Daoy (cell line): ENCODE measurements around the gene AOPEP. TPM values are rescaled to one million over a fixed set of nuclear protein-coding genes. Genes with fewer than 3 reads are reported as not detected.

Source experiments
- DNase-seq: peaks from one replicate; pipeline ENCODE4 v3.0.0-alpha.2; 2015; ENCODE audit warnings: low read depth
- total RNA-seq: library from RNA; depleted of rRNA; stranded (reverse); fragments of >200 nt; shearing (Covaris generic); gene quantifications from 2 replicates; pipeline ENCODE4 v1.2.3, GENCODE V29; 2014

The AOPEP gene
- total RNA-seq, 1 experiment from 2014 or later, result 37.8 TPM

- DNase-seq, result no peak
Observed at GRCh38 chr9:95110921-95111525, 384.5 kb downstream of the AOPEP start.

- DNase-seq, result no peak
Observed at GRCh38 chr9:95111716-95112115, 385.2 kb downstream of the AOPEP start.

- DNase-seq, result no peak
Observed at GRCh38 chr9:95112436-95113280, 386.2 kb downstream of the AOPEP start.

GRCh38 chr9:95115104-95115503, 388.6 kb downstream of the AOPEP start:
- no peak for DNase-seq

DNA sequence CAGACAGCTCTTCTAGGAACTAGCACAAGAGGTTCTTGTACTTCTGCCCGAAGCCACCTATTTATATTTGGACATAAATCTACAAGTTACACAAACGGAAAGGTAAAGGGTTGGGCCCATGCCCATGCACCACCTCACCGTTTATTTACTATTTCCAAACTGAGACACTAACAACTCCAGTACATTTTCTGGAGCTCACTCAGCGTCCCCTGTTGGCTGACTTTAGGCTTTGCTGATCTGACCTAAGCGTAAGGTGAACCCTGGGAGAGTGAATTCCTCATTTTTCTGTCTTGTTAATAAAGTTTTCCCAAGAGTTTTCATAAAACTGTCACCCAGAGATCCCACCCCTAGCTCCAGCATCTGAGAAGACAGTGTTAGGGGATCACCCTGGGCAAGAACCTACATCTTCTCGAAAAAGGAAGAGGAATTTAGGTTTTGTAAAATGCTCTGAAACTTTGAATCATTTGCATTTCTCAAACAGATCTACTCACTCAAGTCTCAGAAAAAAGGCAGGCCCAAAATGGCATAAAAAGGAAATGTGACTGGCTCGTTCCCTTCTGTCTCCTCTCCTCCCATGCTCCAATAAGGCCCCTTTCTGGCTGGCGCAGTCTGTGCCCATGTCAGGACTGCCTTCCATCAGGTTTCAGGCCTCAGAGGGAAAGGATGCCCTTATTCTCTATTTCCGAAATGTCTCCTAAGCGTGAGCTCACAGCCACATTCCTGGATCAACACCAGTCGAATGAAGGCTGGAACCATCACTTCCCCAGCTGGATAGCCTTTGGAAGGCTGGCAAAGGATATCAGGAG, 389.7 kb downstream of the AOPEP start:
- DNase-seq, result peak; percentile 40

- no peak for DNase-seq
Observed at GRCh38 chr9:95116808-95117204, 390.3 kb downstream of the AOPEP start.

GRCh38 chr9:95118596-95118995, 392.1 kb downstream of the AOPEP start:
- DNase-seq, result no peak

- no peak for DNase-seq
Observed at GRCh38 chr9:95120781-95121370, 394.4 kb downstream of the AOPEP start.

DNA sequence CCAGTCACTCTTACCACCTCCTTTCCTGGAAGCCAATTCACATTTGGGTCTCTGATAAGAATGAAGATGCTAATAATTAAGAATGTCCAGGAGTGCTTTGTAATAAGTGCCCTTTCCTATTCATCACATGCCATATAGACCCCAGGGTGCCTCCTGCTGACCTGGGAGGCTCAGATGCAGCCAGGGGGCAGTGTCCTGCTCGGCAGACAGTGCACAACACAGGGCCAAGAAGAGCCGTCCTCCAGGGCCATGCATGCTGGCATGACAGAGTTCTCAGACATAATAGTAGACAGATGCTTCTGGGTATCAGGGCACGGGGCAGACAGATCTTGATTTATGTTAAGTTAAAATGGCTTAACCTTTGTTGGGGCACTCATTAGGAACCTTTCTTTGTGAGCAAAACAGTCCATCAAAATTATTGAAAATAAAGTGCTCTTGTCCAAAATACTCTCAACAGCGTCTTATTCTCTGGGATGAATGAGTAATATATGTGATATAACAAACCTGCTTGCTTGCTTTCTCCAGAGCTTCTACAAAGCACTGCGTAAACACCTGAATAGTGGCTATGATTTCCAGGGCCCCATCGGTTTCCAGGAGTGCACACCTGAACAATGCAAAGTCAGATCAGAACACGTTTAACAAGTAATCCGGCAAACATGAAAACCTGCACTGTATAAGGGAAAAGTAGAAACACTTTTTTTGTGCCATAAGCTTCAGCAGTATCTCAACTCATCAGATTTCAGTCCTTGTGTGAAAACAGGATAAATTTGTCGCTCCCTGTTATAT, 398.3 kb downstream of the AOPEP start:
- DNase-seq, result no peak

GRCh38 chr9:95125652-95126051, 399.2 kb downstream of the AOPEP start:
- DNase-seq, result no peak

DNA sequence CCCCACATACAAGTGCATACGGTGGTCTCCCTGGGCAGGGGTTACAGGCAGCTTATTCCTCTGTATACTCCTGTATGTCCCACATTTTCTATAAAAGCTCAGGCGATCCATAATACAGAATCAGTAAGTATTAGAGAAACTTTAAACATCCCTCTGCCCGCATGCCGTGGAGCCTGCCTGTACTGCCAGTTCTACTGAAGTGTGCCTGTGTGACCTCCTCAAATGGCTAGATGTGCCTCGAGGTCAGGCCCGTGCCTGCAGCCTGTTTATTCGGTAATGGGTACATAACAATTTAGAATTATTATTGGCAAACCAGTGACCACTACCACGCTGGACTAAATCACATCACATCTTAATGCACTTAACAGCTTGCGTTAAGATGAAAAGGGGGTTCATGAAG, 400.2 kb downstream of the AOPEP start:
- no peak for DNase-seq

GRCh38 chr9:95127249-95128176, 401.0 kb downstream of the AOPEP start:
- DNase-seq, result peak; percentile 89

DNA sequence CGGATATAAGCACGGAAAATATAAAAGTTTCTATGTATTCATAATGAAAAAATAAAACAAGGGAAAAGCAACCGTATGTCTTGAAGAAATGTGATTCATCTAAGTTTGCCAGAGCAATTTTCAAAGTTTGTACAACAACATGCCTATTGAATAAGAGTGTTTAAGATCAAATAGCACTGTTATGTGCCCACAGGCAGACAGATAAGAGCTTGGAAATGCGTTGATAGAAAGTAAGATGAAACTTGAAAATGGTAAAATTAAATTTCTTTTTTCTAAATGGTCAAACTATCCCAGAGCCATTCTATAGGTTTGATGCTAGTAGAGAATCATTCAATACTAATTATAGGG, 401.7 kb downstream of the AOPEP start:
- DNase-seq, result no peak

DNA sequence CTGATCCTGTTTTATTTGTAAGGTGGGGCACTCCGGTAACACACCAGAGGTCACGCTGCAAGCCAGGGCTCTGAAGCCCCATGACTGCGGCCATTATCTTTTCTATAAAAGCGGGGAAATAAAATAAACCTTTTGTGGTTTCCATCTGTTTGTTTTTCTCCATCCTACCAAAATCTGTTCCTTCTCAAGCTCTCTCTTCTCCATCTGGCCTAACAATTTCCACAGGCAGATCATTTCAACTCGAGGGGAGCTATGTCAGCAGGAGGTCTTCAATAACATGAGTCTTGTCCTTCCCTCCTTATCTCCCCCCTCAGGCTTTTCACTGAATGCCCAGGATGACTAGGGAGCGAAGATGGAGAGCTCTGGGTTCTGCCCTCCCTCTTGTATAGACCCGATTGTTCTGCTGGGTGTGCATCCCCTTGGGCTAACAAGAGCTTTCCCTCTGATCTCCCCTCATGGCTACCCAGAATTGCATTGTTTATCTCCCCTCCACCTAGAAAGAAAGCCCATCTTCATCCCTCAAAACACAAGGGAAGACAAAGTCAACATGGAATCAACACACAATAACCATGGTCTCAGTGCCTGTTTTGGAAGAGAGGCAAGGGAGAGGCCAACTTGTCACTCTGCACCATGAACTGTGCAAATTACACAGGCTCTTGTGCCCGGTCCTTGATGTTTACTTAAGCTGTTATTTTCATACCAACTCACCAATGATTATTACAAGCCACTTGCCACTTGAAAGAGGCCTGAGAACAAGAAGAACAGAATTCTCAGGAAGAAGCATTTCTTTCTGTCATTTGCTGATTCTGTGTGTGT, 403.2 kb downstream of the AOPEP start:
- no peak for DNase-seq

DNA sequence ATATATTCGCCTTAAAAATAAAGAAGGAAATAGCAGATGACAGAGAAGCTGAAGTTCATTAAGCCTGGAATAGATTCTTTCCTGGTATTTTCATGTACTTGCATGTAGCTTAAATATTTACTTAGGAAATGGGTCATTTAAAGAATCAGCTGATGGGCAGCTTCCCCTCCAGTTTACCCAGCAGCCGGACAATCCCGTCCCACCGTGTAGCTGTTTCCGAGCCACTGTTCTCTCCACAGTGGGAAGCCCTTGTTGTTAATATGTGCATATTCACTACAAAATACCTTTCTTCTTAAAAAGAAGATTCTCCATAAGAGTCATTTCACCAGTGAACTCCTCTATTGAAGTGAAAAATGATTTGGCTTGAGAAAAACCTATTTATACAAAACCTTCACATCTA, 404.0 kb downstream of the AOPEP start:
- DNase-seq, result no peak

DNA sequence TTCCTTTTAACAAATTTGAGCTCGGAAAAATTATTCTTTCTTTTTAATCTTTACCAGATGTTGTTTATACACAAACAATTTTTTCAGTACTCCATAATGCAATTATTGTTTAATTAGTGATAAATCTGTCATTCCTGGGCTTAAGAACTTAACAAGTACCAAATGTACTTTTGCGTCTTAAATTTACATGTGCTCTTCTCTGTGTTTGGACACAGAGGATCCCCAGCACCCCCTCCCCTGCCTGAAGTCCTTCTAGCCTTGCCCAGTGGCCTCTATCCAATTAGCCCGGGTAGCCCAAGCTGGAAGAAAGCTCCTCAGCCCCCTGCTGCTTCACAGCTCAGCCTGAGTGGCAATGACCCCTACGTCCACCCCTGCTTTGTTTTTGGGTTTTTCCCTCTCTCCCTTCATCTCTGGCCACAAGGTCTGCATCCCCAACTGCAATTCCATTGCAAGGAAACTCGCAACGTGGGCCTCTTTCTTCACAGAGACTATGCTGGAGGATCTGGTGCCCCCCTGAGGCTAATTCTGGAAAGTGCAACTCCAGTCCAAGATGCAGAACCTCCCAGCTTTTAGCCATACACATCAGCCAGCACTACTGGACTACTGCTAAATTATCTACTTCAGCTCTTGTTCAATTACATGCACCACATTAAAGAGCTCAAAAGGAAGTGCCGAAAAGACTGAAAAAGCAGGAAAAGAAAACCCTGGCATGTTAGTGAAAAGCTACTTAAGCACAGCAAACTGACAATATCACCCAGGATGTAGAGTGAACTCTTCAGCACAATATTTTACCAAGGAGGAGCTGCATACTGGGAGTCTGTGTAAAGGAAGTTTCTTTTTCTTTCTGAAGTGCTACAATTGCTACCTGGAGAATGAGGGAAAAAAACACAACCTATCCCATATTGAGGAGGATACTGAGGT, 404.8 kb downstream of the AOPEP start:
- DNase-seq, result peak; percentile 55

DNA sequence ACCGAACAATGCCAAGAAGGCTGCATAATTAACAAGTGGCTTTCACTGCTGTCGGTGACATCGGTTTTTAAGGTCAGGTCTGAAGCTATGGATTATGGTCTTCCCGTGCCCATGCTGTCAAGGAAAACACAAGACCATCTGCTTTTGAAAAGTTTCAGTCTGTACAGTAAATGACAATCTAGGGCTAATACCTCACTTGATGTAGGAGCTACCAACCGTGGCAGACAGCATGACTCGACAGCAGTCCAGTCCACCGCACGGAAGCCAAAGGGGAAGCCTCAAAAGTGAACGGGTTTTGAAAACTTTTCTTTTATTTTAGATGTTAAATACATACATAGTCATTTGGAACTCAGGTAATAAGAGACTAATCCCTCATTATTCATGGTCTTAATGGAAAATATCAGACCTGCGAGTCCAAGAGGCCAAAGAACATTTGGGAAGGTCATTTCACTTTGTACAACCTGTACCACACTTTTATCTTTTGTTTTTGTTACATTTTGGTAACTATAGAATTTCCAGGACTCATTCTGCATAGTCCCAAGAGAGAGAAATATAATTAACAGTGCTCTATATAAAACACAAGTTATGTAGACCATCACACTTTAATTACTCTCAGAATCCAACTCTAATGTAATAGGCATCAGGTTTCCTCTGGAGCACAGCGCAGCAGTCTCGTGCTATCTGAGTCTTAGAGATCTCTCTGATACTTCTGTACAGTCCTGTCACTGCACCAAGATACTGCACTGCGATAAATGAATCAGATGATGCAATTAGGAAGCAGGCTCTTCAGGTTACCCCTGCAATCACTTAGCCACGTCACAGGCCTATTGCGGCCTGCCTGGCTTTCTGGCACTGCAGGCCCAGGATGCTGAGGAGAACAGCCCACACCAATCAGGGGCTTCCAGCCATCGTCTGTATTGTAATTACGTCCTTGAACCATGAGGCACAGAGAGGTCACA, 406.1 kb downstream of the AOPEP start:
- DNase-seq, result no peak
